ENCODE data around the gene STK31.

Gene STK31

DNA sequence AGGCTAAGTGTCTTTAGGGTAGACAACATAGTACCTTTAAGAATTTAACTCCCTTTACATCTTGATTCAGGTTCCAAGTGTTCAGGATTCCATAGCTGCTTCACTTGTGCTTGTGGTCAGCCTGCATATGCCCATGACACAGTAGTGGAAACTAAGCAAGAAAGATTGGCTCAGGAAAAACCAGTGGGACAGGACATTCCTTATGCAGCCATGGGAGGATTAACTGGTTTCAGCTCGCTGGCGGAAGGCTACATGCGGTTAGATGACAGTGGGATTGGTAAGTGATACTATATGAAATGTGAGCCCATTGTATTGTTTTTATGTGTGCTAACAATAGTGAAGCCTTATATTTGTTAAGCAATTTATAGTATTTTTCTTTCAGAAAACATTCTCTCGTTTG lies 18.7 kb upstream of the STK31 start:
- CTCF ChIA-PET, result no interaction called here
- POLR2A ChIA-PET (ENCODE audit: low non-redundant PET), result no interaction called here
- no peak overlapping the region for H3K27ac ChIP-seq
- no peak for DNase-seq (ENCODE audit: low spot score)
- TF ChIP-seq CTCF (conservative IDR thresholded peaks at IDR 0.05; ENCODE audit: low read depth), result no peak

- no peak for DNase-seq (ENCODE audit: low spot score)
- ChIA-PET CTCF (interaction anchor here (0.7 to 1.4 kb wide), 3 partner anchors 8 to 147 kb away, joined by 3 to 6 read pairs (median 5); no protein-coding TSS in a partner anchor), POLR2A (ENCODE audit: low non-redundant PET) (no interaction called here)
- no peak for TF ChIP-seq CTCF (conservative IDR thresholded peaks at IDR 0.05; ENCODE audit: low read depth)
- no peak overlapping the region for H3K27ac ChIP-seq
These were observed 16.8 kb upstream of the STK31 start for GRCh38 chr7:23693224-23693623.

- ChIA-PET CTCF (interaction anchor here (0.5 to 1.7 kb wide), 15 partner anchors 9 to 1594 kb away, joined by 3 to 6 read pairs (median 3); partner anchors contain the start of gene FAM221A), POLR2A (ENCODE audit: low non-redundant PET) (no interaction called here)
- DNase-seq (ENCODE audit: low spot score), result peak; percentile 40
- TF ChIP-seq CTCF (conservative IDR thresholded peaks at IDR 0.05; ENCODE audit: low read depth), result peak; percentile 78
- no peak overlapping the region for H3K27ac ChIP-seq
These were observed 13.0 kb upstream of the STK31 start for GRCh38 chr7:23696916-23697441.

GRCh38 chr7:23698822-23699221 lies 11.2 kb upstream of the STK31 start:
- TF ChIP-seq CTCF (conservative IDR thresholded peaks at IDR 0.05; ENCODE audit: low read depth), result no peak
- POLR2A ChIA-PET (ENCODE audit: low non-redundant PET), result no interaction called here
- DNase-seq (ENCODE audit: low spot score), result no peak

DNA sequence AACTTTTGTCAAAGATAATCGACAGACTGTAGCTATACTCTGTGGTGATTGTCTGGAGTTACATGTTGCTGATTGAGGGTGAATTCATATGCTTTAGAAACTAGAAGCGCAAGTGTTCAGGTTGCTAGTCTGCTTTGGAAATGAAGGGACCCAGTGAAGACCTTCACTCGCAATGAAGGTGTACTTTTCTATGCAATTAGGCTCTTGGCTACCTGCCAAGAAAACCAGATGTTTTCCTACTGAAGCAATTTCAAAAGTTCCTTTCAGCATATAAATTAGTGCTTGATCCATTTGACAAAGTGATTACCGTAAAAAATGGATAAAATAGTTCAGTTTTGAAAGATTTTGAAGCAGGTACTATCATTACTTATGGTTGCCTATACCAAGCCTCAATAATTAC lies 10.0 kb upstream of the STK31 start:
- no peak overlapping the region for H3K27ac ChIP-seq
- no peak for TF ChIP-seq CTCF (conservative IDR thresholded peaks at IDR 0.05; ENCODE audit: low read depth)
- POLR2A ChIA-PET (ENCODE audit: low non-redundant PET), result no interaction called here
- CTCF ChIA-PET, result no interaction called here
- DNase-seq (ENCODE audit: low spot score), result no peak

More at GRCh38 chr7:23698822-23699221, 11.2 kb upstream of the STK31 start:
- CTCF ChIA-PET, result no interaction called here
- H3K27ac ChIP-seq, result no peak overlapping the region

DNA sequence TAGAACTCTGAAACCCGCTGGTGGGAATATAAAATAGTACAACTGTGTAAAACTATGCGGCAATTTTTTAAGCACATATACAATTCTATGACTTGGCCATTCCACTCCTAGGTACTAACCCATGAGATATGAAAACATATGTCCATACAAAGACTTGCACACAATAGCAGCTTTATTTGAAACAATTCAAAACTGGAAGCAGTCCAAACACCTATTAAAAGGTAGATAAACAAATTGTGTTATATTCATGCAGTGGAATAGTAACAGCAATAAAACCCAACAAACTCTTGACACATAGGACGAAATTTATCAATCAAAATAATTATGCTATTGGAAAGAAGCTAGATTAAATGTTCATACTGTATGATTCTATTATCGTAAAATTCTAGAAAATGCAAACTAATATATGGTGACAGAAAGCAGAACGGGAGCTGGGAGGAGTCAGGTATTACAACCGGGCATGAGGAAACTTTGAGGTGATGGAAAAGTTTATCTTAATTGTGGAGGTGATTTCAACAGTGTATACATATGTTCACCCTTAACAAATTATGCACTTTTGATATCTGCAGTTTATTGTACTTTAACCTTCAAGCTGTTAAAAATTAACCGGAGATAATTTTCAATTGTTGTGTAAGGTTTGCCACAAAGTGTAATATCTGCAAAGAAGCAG lies 803 bp upstream of the STK31 start:
- CTCF ChIA-PET, result interaction anchor here (0.6 to 1.6 kb wide), 4 partner anchors 13 to 163 kb away, joined by 3 read pairs; no protein-coding TSS in a partner anchor
- DNase-seq (ENCODE audit: low spot score), result no peak
- POLR2A ChIA-PET (ENCODE audit: low non-redundant PET), result no interaction called here
- H3K27ac ChIP-seq, result no peak overlapping the region
- no peak for TF ChIP-seq CTCF (conservative IDR thresholded peaks at IDR 0.05; ENCODE audit: low read depth)

Measured in RWPE1 (cell line).